ENCODE data around the gene FRMPD2. TPM values are rescaled to one million over a fixed set of nuclear protein-coding genes. Genes with fewer than 3 reads are reported as not detected.

Gene FRMPD2
- total RNA-seq: under 0.01 and 0.36 TPM in 2 replicates

GRCh38 chr10:48274636-48275035 is at the start of gene FRMPD2:
TSS of gene FRMPD2 (minus strand) at chr10:48274696. CDS start at chr10:48274567, 129 bp downstream.

GRCh38 chr10:48306265-48306869 is 31.9 kb upstream of the FRMPD2 start, which contains the start of gene MAPK8:
TSS of gene MAPK8 (plus strand) at chr10:48306677. CDS start at chr10:48401661, 94,984 bp downstream.

Other genes starting within 250 kb of the FRMPD2 start
- gene MAPK8, start 32.0 kb upstream of the FRMPD2 start, total RNA-seq: 41.4 and 64.1 TPM in 2 replicates

All from nasal cavity respiratory epithelium epithelial cell of viscerocranial mucosa (primary cell).